ENCODE results near the gene MET.
"Not testable (repeated sequence)": the region's sequence is repeated elsewhere in the genome, so short reads cannot be mapped to it uniquely, and the experiment has no call there.

Gene MET

DNA sequence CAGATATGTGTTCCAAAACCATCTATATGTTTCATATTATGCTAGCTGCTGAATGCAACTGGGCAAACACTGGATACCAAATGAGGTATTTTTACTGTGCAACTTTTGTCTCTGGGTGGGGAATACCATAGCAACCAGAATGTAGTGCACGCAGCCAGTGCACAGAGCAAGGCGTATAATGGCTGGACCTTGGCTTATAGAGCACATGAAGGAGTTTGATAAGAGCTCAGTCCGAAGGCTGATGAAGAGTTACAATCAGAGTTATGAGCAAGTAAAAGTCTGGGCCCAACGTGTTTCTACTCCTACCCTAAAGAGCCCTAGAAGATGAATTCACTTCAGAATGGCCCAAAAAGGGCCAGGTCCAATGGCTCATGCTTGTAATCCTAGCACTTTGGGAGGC lies 82.2 kb downstream of the MET start:
- DNase-seq: no peak

DNA sequence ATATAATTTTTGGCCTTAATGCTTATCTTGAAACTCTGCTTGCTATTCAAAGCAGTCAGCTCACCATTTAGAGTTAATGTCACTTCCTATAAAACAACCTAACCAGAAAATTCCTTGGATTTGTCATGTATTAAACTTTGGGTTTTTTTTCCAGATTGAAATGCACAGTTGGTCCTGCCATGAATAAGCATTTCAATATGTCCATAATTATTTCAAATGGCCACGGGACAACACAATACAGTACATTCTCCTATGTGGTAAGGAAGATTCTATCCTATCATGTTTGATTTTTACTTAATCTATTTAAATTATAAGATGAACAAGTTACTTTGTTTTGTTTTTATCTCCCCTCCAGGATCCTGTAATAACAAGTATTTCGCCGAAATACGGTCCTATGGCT lies 85.3 kb downstream of the MET start:
- no peak for DNase-seq

DNA sequence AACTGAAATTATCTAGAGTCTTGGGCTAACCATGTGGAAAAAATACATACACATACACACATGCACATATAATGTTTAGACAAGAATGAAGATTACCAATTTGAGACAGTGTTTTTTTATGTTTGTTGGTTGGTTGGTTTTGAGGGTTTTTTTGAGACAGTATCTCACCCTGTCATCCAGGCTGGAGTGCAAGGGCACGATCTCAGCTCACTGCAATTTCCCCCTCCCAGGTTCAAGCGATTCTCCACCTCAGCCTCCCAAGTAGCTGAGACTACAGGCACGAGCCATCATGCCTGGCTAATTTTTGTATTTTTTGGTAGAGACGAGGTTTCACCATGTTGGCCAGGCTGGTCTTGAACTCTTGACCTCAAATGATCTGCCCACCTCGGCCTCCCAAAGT lies 87.6 kb downstream of the MET start:
- DNase-seq: not testable (repeated sequence)

DNA sequence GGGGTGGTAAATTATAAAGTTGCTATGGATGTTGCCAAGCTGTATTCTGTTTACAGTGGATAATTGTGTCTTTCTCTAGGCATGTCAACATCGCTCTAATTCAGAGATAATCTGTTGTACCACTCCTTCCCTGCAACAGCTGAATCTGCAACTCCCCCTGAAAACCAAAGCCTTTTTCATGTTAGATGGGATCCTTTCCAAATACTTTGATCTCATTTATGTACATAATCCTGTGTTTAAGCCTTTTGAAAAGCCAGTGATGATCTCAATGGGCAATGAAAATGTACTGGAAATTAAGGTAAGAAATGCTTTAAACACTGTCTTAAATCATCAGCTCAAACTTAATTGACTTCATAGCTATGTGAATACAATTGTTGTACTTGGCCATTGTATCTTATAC lies 91.0 kb downstream of the MET start:
- DNase-seq: no peak

DNA sequence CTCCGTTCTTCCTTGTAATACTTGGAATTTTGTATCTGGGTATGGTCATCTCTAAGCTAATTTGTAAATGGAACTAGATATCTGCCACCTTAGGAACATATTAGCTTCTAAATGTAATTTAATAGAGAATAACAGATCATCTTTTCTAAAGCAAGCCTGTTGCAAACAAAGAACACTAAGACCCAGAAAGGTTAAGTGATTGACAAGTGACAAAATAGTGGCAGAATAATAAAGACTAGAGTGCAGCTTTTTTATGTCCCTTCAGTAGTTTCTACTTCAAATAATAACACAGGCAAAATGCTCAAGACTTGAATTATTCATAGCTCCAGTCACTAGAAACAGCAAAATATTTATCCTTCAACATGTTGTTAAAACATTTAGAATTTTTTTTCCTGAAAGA lies 91.7 kb downstream of the MET start:
- no peak for DNase-seq

DNA sequence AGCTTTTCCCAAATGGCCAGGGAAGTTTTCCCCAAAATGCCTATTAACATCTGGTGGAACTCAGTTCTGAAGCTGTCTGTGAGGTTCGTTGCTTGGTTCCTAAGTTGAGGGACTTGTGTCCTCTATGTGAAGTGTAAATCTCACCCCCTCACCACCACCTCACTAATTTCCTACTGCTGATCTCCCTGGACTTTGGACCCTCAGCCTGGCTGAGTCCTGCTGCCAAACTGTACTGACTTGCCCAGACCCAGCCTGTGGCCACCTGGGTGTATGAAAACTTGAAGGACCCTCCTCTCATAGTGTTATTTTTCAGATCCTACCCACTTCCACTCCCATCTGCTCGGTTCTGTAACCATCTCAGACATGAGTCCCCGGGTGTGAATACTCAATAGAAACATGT lies 94.9 kb downstream of the MET start:
- no peak for DNase-seq

DNA sequence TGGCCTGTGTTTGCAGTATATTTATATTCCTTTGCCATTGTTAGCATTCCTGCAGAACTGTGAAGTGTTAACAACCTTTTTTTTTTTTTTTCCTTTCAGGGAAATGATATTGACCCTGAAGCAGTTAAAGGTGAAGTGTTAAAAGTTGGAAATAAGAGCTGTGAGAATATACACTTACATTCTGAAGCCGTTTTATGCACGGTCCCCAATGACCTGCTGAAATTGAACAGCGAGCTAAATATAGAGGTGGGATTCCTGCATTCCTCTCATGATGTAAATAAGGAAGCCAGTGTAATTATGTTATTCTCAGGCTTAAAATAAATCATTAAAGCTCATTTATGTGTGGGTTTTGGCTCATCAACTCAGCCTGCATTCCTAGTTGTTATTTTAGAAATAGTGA lies 97.5 kb downstream of the MET start:
- no peak for DNase-seq

DNA sequence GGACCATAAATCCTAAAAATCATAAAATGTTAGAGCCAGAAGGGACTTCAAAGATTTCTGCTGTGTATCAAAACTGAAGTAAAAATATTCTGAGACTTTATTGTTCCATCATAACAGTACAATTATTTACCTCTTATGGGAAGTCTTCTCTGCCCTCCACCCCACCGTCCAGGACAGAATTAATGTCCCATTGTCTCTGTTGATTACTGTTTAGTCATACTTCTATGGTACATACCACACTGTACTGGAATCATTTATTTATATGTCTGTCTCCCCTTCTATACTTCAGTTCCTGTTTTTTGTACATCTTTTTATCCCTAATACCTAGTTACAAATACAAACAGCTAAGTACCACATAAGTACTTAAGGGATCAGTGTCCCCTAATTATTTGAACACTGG lies 98.9 kb downstream of the MET start:
- DNase-seq: no peak

DNA sequence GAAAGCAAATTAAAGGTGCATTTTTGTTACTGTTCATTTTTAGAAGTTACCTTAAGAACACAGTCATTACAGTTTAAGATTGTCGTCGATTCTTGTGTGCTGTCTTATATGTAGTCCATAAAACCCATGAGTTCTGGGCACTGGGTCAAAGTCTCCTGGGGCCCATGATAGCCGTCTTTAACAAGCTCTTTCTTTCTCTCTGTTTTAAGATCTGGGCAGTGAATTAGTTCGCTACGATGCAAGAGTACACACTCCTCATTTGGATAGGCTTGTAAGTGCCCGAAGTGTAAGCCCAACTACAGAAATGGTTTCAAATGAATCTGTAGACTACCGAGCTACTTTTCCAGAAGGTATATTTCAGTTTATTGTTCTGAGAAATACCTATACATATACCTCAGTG lies 99.6 kb downstream of the MET start:
- no peak for DNase-seq

DNA sequence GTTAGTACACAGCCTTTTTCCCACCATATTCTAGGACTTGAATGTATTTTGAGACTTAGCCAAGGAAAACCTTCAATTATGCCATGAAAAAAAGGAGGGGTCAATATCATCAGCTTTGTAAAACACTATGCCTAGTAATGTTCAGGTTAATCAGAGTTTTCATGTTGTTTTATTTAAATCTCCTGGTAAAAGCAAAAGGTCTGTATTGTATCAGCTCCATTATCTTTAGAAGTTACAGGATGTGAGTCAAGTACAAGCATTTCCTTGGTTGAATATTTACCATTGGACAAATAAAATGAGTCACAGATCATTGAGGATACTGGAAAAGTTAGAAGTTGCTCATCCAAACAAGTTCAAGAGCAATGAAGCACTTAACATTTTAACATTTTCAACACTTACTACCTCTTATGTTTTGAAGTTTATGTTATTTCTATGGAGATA lies 100.4 kb downstream of the MET start:
- DNase-seq: no peak

DNA sequence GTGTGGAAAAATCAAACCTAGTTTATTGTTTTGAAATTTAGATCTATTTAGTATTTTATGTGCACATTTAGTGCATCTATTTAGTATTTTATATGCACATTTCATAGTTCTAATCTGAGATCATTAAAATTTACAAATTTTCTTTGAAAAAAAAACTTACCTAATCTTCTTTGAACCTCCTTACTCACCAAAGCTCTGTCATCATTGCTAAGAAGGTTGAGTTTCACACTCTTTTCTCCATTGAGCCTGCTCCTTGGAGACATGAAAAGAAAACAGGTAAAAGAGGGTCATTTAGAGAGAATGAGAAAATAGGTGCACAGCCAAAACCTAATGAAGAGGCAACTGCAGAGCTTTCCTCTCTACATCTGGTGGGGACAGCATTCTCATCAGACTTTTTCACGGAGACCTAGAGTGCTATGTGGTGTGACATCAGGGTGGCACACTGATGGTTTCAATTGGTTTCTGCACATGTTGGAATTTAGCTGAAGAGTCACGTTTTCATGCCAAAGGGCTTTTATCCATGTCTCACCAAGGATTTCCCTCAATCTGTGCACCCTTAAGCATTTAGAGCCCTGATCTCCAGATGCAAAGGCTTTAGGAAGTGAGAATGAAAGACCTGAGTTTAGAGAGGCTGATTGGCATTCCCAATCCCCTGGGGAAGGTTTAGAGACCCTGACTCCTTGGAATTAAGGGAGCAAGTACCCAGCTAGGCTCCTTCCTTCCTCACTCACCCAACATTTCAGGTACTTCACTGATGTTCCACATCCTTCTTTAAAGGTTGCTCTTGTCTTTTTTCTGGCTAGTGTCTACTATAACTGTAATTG lies 101.1 kb downstream of the MET start:
- DNase-seq: no peak

DNA sequence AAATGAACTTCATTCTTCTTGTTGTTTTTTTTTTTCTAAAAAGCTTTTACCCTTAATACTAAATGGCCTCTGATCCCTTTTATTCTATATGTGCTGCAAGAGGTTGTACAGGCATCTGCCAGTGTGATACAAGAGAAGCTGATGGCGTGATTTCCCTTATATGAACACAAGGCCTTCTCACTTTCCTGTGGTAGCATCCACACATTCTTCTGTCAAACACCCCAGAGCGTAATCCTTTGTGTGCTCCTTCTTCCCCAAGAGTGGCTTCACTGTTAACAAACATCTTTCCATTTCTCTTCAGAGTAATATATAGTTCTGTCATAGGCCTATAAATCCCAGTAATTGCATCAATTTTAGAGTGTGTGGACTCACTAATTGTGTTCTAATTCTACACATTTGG lies 104.0 kb downstream of the MET start:
- no peak for DNase-seq

DNA sequence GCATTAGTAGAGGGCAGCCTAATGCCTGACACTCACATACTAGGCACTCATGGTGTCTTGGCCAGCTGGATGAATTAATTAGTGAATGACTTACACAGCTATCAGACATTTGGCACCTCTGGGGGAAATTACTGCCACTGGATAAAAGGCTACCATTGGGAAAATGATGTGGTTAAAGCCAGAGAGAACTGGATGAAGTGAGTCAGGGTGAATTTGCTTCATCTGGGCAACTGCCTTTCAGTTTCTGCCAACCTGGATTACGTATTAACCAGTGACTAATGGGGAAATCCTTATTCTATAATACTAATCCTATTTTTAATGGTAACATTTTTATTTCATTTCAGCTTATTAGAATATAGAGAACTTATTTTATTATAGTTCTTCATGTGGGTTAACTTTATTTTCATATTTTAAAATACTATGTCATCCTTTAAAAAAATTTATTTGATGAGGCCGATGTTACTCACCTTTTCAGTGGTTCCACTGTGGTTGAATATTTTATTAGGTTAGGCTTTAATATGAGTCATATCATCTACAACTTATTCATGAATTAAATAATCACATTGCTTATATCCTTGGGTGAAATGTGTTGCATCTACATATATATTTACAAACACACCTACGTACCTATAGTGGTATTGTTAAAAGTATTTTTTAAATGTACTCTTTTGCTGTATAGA lies 104.8 kb downstream of the MET start:
- no peak for DNase-seq

DNA sequence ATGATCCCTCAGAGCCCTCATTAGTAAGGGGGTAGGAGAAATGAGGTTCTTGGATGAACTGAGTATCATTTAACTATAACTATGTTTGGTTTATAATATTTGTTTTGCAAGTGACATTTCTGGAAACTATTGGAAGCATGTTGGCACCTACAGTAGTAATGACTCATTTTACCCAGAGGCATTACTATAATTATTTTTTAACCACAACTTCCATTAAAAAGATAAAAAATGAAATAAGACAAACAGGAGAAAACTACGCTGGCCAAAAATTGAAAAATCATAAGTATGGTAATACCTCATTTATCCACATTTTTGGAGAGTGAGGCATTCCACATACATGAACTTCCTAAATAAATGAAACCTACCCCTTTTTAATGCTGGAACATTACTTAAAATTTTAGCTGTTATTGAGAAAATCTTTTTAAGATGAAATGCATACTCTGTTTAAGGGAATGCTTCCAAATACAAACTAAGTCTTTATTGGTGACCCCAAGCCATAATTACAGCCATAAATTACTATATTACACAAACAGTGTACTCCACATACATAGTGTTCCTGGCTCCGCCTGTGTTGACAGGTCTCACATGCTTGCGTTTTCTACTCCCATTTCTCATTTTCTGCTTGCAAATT lies 105.8 kb downstream of the MET start:
- DNase-seq: no peak

DNA sequence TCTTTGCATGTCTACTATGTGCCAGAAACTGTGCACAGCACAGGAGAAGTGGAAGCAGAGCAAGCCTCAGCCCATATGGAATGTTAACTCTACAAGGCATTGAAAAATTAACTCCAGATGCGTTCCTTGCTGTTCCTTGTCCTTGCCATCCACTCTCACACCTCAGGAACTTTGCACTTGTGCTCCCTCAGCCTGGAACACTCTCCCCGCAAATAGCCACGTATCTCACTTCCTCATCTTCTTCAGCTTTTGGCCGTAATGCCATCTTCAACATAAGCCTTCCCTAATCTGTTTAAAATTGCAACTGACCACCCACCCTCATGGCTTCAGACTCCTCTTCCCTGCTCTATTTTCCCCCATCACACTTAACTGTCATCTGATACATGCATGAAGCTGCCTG lies 107.2 kb downstream of the MET start:
- DNase-seq: no peak

DNA sequence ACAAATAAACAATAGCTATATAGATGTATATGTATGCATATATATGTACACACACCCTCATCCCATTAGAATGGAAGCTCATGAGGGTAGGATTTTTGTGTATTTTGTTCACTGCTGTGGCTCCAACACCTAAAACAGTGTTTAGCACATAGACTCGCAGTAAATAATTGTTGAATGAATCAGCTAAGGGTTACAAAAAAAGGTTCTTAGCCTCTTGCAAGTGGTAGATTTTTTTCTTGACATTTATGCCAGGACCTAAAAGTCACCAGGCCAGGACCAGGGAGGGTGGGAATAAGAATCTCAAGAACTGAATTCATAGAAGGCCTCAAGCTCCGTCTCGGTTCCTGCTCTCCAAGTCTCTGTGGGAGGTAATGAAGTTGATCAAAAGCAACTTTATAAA lies 107.9 kb downstream of the MET start:
- no peak for DNase-seq

DNA sequence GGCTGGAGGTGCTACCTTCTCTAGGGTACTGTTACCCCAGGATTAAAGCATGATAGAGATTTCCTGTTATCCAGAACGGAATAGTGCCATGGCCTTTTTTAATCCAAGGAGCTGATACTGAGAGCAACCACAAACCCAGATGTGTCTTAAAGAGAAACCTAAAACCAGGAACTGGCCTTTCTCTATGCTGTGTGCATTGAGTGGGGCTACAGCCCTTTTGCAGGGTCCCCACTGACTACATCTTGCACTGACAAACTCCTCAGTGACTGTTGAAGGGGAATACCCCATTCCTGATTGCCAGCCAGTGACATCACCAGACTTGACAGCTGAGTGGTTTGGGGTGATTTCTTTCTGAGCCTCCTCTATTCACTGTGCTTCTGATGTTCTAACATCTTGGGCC lies 108.5 kb downstream of the MET start:
- DNase-seq: no peak

DNA sequence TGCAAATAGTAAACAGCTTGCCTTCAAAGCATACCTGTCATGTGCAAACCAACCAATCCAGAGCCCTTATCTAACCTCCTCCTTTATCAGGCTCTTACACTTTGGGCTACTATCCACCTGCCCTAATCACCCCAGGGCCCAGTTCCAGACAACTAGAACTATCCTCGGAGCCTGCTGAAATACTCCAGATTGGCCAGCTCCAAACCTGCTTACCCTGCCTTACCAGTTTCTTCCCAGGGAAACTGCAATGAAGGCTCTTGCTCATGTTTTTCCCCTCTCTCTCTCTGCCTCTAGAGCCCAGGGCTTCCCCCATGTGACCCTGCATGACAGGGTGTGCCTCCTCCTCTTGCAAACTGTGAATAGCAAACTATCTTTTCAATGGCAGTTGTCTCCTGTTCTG lies 109.0 kb downstream of the MET start:
- no peak for DNase-seq

DNA sequence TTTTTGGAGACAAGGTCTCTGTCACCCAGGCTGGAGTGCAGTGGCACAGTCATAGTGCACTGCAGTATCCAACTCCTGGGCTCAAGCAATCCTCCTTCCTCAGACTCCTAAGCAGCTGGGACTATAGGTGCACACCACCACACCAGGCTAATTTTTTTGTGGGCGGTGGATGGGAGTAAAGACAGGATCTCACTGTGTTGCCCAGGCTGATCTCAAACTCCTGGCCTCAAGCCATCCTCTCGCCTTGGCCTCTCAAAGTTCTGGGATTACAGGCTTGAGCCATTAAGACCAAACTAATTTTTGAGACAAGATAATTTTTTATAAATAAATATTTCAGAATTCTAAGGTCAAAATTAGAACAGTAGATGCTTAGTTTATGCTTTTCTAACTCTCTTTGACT lies 109.6 kb downstream of the MET start:
- DNase-seq: no peak

DNA sequence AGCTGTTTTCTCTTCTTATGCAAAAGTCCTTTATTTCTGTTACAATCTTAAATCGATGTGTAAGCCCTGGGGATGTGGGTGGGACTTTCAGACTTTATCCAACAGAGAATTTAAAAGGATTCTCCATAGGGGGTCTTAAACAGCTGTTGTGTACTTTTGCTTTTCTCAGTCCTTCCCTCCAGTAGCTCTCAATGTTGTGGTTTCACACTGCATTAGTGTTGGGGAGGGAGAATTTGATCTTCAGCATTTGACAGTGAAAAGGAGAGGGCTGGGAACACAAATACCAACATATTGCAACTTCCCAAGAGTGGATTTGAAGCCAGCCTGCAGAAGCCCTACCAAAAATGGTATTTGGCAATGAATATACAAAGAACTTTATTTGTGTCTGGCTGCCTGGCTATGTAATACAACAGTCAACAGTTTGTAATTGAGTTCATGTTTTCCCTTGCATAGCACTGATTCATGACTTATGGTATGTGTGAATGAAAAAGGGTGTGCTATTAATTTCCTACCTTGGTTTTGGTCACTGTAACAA lies 110.2 kb downstream of the MET start:
- DNase-seq: no peak

DNA sequence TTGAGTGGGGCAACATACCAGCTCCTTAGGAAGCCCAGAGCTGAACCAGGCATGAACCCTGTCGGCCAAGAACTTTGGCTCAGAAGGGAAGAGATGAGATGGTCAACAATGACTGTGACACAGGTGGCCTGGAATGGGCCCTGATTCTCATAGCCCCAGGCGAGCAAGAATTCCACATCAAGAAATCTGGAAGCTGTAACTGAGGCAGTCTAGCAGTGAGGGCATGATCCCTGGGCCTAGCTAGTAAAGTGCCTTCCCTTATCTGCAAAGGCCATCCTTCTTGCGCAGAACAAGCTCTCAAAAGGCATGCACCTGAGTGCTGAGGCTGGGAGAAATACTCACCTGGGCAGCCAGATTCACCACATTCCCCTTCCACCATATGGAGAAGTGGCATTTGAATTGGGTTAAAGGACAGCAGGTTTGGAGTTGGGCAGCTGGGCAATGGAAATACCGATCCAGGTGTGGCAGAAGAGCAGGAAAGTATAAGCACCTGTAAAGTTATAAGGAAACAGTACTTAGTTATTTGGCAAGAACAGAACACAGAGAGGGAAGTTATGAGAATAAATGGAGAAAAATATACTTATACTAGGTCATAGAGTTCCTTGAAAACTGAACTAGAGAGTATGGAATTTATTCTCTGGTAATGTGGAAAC lies 111.8 kb downstream of the MET start:
- DNase-seq: no peak

DNA sequence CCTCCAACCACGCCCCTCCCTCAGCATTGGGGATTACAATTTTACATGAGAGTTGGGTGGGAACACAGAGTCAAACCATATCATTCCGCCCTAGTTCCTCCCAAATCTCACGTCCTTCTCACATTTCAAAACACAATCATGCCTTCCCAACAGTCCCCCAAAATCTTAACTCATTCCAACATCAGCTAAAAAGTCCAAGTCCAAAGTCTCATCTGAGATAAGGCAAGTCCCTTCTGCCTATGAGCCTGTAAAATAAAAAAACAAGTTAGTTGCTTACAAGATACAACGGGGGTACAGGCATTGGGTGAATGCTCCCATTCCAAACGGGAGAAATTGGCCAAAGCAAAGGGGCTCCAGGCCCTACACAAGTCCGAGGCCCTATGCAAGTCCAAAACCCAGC lies 112.7 kb downstream of the MET start:
- DNase-seq: no peak

DNA sequence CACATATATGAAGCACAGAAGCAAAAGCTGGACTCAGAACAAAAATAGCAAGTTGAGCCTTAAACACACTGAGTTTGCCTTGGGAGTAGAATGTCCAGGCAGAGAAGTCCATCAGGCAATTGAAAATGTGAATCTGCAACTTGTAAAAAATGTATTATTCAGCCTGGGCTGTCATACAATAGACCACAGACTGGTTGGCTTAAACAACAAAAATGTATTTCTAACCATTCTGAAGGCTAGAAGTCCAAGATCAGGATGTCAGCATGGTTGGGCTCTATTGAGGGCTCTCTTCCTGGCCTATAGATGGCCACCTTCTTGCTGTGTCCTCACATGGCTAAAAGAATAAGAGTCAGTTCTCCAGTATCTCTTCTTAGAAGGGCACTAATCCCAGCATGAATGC lies 113.8 kb downstream of the MET start:
- DNase-seq: no peak
